Measurements from ENCODE around the gene PPM1H. TPM values are rescaled to one million over a fixed set of nuclear protein-coding genes. Genes with fewer than 3 reads are reported as not detected.

PPM1H gene
- total RNA-seq, 8 experiments from 2014 or later: 0.56 to 13.7 (median 7.0) TPM

- 17 to 100% (median 77%) methylated on average over 1 to 5 of the region's 5 CpGs for WGBS, 10 experiments
- H3K4me3 ChIP-seq: no peak overlapping the region
- no peak overlapping the region for H3K27ac ChIP-seq
- no peak for ATAC-seq (replicated peaks in 6 of 8)
- in situ Hi-C loops (cut with MboI; ENCODE audit: low pct_unique_long_range_greater_than_20kb in 2 of 9, low sequenced_read_pairs in 9 of 9, unreplicated experiment in 9 of 9): loop anchor here (10.0 to 25.0 kb wide), 7 partner anchors 155 to 358 kb away; no protein-coding TSS in a partner anchor
- peaks cover 11 to 14% of the 10 kb centered on the region in 2 donors for H3K4me1 ChIP-seq (replicated peaks in 1 of 2)
Measured at GRCh38 chr12:62792236-62792870, 142.6 kb downstream of the PPM1H start.

GRCh38 chr12:62789851-62790250 is 145.1 kb downstream of the PPM1H start:
- H3K4me1 ChIP-seq (replicated peaks in 1 of 2): peaks cover 16 to 22% of the 10 kb centered on the region in 2 donors
- in situ Hi-C loops (cut with MboI; ENCODE audit: low pct_unique_long_range_greater_than_20kb in 2 of 9, low sequenced_read_pairs in 9 of 9, unreplicated experiment in 9 of 9): loop anchor here (10.0 to 25.0 kb wide), 7 partner anchors 153 to 355 kb away; no protein-coding TSS in a partner anchor
- ATAC-seq (replicated peaks in 6 of 8): no peak
- H3K27ac ChIP-seq: no peak overlapping the region
- H3K4me3 ChIP-seq: no peak overlapping the region
- 75 to 100% (median 97%) methylated on average over 1 to 3 of the region's 3 CpGs; no CpG with 5 or more reads in 2 of the 10 experiments for WGBS, 10 experiments

GRCh38 chr12:62787611-62788010 is 147.3 kb downstream of the PPM1H start:
- no peak overlapping the region for H3K4me3 ChIP-seq
- H3K4me1 ChIP-seq (replicated peaks in 1 of 2): peaks cover 19 to 21% of the 10 kb centered on the region in 2 donors
- 9 to 58% (median 24%) methylated on average over 1 to 4 of the region's 4 CpGs; no CpG with 5 or more reads in 3 of the 10 experiments for WGBS, 10 experiments
- in situ Hi-C loops (cut with MboI; ENCODE audit: low pct_unique_long_range_greater_than_20kb in 2 of 9, low sequenced_read_pairs in 9 of 9, unreplicated experiment in 9 of 9): loop anchor here in 5 of 9 experiments (25.0 kb wide), 4 partner anchors 150 to 350 kb away; no protein-coding TSS in a partner anchor
- ATAC-seq (replicated peaks in 6 of 8): no peak
- no peak overlapping the region for H3K27ac ChIP-seq

- H3K27ac ChIP-seq: no peak overlapping the region
- H3K4me3 ChIP-seq: no peak overlapping the region
- in situ Hi-C loops (cut with MboI; ENCODE audit: low pct_unique_long_range_greater_than_20kb in 2 of 9, low sequenced_read_pairs in 9 of 9, unreplicated experiment in 9 of 9): loop anchor here in 5 of 9 experiments (25.0 kb wide), 4 partner anchors 150 to 350 kb away; no protein-coding TSS in a partner anchor
- H3K4me1 ChIP-seq (replicated peaks in 1 of 2): peaks cover 19 to 21% of the 10 kb centered on the region in 2 donors
- 40 to 94% (median 91%) methylated on average over 1 to 6 of the region's 6 CpGs; no CpG with 5 or more reads in 2 of the 10 experiments for WGBS, 10 experiments
- ATAC-seq (replicated peaks in 6 of 8): no peak
Measured at GRCh38 chr12:62787023-62787422, 147.9 kb downstream of the PPM1H start.

GRCh38 chr12:62785941-62786559 is 148.9 kb downstream of the PPM1H start:
- peaks cover 19 to 21% of the 10 kb centered on the region in 2 donors for H3K4me1 ChIP-seq (replicated peaks in 1 of 2)
- WGBS, 10 experiments: 11 to 100% (median 43%) methylated on average over 1 to 6 of the region's 8 CpGs; no CpG with 5 or more reads in 1 of the 10 experiments
- H3K4me3 ChIP-seq: no peak overlapping the region
- in situ Hi-C loops (cut with MboI; ENCODE audit: low pct_unique_long_range_greater_than_20kb in 2 of 9, low sequenced_read_pairs in 9 of 9, unreplicated experiment in 9 of 9): loop anchor here in 5 of 9 experiments (25.0 kb wide), 4 partner anchors 149 to 349 kb away; no protein-coding TSS in a partner anchor
- peak in 7 of 8 experiments; percentile 42 to 83 (median 72) for ATAC-seq (replicated peaks in 6 of 8)
- no peak overlapping the region for H3K27ac ChIP-seq

GRCh38 chr12:62784576-62784975 is 150.4 kb downstream of the PPM1H start:
- Histone ChIP-seq H3K4me3 (no peak overlapping the region), H3K27ac (no peak overlapping the region), H3K4me1 (replicated peaks in 1 of 2) (peaks cover 19 to 21% of the 10 kb centered on the region in 2 donors)
- in situ Hi-C loops (cut with MboI; ENCODE audit: low pct_unique_long_range_greater_than_20kb in 2 of 9, low sequenced_read_pairs in 9 of 9, unreplicated experiment in 9 of 9): loop anchor here in 5 of 9 experiments (25.0 kb wide), 4 partner anchors 147 to 347 kb away; no protein-coding TSS in a partner anchor
- no peak for ATAC-seq (replicated peaks in 6 of 8)
- WGBS, 10 experiments: 60 to 100% (median 83%) methylated on average over 1 to 4 of the region's 4 CpGs; no CpG with 5 or more reads in 1 of the 10 experiments

GRCh38 chr12:62783881-62784280 is 151.1 kb downstream of the PPM1H start:
- in situ Hi-C loops (cut with MboI; ENCODE audit: low pct_unique_long_range_greater_than_20kb in 2 of 9, low sequenced_read_pairs in 9 of 9, unreplicated experiment in 9 of 9): loop anchor here in 5 of 9 experiments (25.0 kb wide), 4 partner anchors 147 to 347 kb away; no protein-coding TSS in a partner anchor
- WGBS, 10 experiments: 63 to 100% (median 81%) methylated on average over 1 to 6 of the region's 6 CpGs; no CpG with 5 or more reads in 4 of the 10 experiments
- Histone ChIP-seq H3K27ac (no peak overlapping the region), H3K4me1 (replicated peaks in 1 of 2) (peaks cover 19 to 21% of the 10 kb centered on the region in 2 donors), H3K4me3 (no peak overlapping the region)
- peak in 6 of 8 experiments; percentile 52 to 90 (median 65) for ATAC-seq (replicated peaks in 6 of 8)

GRCh38 chr12:62781136-62781880 is 153.6 kb downstream of the PPM1H start:
- 40 to 100% (median 93%) methylated on average over 1 to 4 of the region's 9 CpGs; no CpG with 5 or more reads in 2 of the 10 experiments for WGBS, 10 experiments
- in situ Hi-C loops (cut with MboI; ENCODE audit: low pct_unique_long_range_greater_than_20kb in 2 of 9, low sequenced_read_pairs in 9 of 9, unreplicated experiment in 9 of 9): loop anchor here in 5 of 9 experiments (25.0 kb wide), 4 partner anchors 144 to 344 kb away; no protein-coding TSS in a partner anchor

GRCh38 chr12:62779488-62779887 is 155.5 kb downstream of the PPM1H start:
- Histone ChIP-seq H3K4me3 (no peak overlapping the region), H3K4me1 (replicated peaks in 1 of 2) (peaks cover 7 to 10% of the 10 kb centered on the region in 2 donors), H3K27ac (no peak overlapping the region)
- in situ Hi-C loops (cut with MboI; ENCODE audit: low pct_unique_long_range_greater_than_20kb in 2 of 9, low sequenced_read_pairs in 9 of 9, unreplicated experiment in 9 of 9): loop anchor here in 5 of 9 experiments (25.0 kb wide), 4 partner anchors 142 to 342 kb away; no protein-coding TSS in a partner anchor
- no peak for ATAC-seq (replicated peaks in 6 of 8)

More at GRCh38 chr12:62781136-62781880, 153.6 kb downstream of the PPM1H start:
- peaks cover 15 to 18% of the 10 kb centered on the region in 2 donors for H3K4me1 ChIP-seq (replicated peaks in 1 of 2)
- H3K27ac ChIP-seq: no peak overlapping the region
- ATAC-seq (replicated peaks in 6 of 8): no peak
- H3K4me3 ChIP-seq: no peak overlapping the region

- no peak for ATAC-seq (replicated peaks in 6 of 8)
- 39 to 95% (median 88%) methylated on average over 2 to 3 of the region's 3 CpGs; no CpG with 5 or more reads in 3 of the 10 experiments for WGBS, 10 experiments
- in situ Hi-C loops (cut with MboI; ENCODE audit: low pct_unique_long_range_greater_than_20kb in 2 of 9, low sequenced_read_pairs in 9 of 9, unreplicated experiment in 9 of 9): loop anchor here in 5 of 9 experiments (25.0 kb wide), 4 partner anchors 141 to 341 kb away; no protein-coding TSS in a partner anchor
- no peaks in the 10 kb centered on the region for H3K4me1 ChIP-seq (replicated peaks in 1 of 2)
- no peak overlapping the region for H3K27ac ChIP-seq
- H3K4me3 ChIP-seq: no peak overlapping the region
Measured at GRCh38 chr12:62778187-62778586, 156.8 kb downstream of the PPM1H start.

GRCh38 chr12:62776997-62777396 is 158.0 kb downstream of the PPM1H start:
- WGBS, 10 experiments: 58 to 100% (median 86%) methylated on average over 1 to 2 of the region's 2 CpGs; no CpG with 5 or more reads in 2 of the 10 experiments
- Histone ChIP-seq H3K4me1 (replicated peaks in 1 of 2) (no peaks in the 10 kb centered on the region), H3K27ac (no peak overlapping the region), H3K4me3 (no peak overlapping the region)
- ATAC-seq (replicated peaks in 6 of 8): peak in 1 of 8 experiments; percentile 63
- in situ Hi-C loops (cut with MboI; ENCODE audit: low pct_unique_long_range_greater_than_20kb in 2 of 9, low sequenced_read_pairs in 9 of 9, unreplicated experiment in 9 of 9): loop anchor here in 5 of 9 experiments (25.0 kb wide), 4 partner anchors 140 to 340 kb away; no protein-coding TSS in a partner anchor

- no peak overlapping the region for H3K4me3 ChIP-seq
- no peak overlapping the region for H3K27ac ChIP-seq
- ATAC-seq (replicated peaks in 6 of 8): peak in 1 of 8 experiments; percentile 42
- in situ Hi-C loops (cut with MboI; ENCODE audit: low pct_unique_long_range_greater_than_20kb in 2 of 9, low sequenced_read_pairs in 9 of 9, unreplicated experiment in 9 of 9): loop anchor here in 5 of 9 experiments (25.0 kb wide), 4 partner anchors 139 to 339 kb away; no protein-coding TSS in a partner anchor
- H3K4me1 ChIP-seq (replicated peaks in 1 of 2): no peaks in the 10 kb centered on the region
Measured at GRCh38 chr12:62776575-62776974, 158.4 kb downstream of the PPM1H start.

All from motor neuron (in vitro differentiated cells).